HG02973 (cell line): Measurements from ENCODE around the gene CRYGD.
"Not testable (repeated sequence)": the region's sequence is repeated elsewhere in the genome, so short reads cannot be mapped to it uniquely, and the experiment has no call there.

Experiments
- ATAC-seq: cut with Tn5 transposase; IDR thresholded peaks from one replicate; pipeline ENCODE4 v1.9.1; 2021; ENCODE audit warnings: moderate library complexity; ENCODE audit not compliant: unreplicated experiment

The CRYGD gene

GRCh38 chr2:208124013-208124715, at the start of gene CRYGD:
TSS of gene CRYGD (minus strand) at chr2:208124524. CDS start at chr2:208124473, 51 bp downstream.
- ATAC-seq: not testable (repeated sequence)

DNA sequence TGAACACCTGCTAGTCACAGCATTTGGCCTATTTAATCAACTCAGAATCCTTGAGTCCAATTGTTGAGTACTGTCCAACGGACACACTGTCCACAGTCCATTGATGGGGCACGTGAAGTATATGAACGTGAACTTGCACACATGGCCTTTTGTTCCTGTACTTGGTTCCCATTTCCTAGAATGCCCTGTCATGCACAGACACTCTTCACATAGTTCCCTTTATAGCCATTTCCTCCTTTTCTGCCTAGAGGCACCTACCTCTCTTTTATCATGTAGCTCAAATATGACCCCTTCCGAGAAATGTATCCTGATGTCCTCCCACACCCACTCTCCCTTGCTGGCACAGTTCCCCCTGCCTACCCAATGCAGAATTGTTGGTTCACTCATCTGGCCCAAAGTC, 47.8 kb upstream of the CRYGD start:
- ATAC-seq: no peak

DNA sequence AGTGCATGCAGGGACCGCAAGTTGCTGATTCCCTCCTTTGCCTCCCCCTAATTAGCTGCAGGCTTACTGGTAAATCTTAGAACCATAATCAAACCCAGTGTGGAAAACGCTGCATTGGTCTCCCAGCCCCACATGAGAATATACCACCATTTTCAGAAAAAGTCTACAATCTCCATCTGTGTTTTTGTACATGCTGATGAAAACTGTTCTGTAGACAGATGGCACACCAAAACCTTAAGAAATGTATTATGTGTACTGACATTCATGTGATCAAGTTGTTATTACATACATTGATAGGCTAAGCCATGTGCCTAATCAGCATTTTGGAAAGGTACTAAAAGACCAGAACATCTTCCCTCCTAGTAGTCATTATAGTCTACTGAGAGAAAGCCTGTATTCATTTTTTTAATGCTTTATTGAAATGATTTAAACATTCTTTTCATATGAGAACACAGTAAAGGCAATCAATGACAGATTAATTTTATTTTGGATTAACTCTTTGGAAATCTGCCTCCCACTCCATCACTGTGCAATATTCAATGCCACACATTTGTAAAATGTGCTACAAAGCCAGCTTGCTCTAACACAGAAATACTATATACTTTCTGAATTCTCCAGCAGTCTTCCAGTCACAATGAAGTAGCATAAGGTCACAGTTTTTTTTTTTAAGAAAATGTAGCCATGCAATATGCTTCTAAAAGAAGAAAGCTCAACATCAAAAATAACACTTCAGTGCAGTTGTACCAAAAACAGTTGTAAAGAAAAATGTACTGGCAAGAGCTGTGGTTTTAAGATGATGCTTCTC, 40.8 kb upstream of the CRYGD start:
- ATAC-seq: no peak

GRCh38 chr2:208163489-208163888, 39.2 kb upstream of the CRYGD start, which contains the start of gene CRYGA:
TSS of gene CRYGA (minus strand) at chr2:208163589. CDS start at chr2:208163556, 33 bp downstream.
- no peak for ATAC-seq

- no peak for ATAC-seq
Observed at GRCh38 chr2:208156439-208156838, 32.1 kb upstream of the CRYGD start.

DNA sequence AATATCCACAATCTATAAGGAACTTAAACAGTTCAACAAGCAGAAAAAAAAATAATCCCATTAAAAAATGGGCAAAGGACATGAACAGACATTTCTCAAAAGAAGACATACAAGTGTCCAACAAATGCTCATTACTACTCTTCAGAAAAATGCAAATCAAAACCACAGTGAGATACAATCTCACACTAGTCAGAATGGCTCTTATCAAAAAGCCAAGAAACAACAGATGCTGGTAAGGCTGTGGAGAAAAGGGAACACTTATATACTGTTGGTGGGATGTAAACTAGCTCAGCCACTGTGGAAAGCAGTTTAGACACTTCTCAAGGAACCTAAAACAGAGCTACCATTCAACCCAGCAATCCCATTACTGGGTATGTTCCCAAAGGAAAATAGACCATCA, 28.8 kb upstream of the CRYGD start:
- ATAC-seq: no peak

DNA sequence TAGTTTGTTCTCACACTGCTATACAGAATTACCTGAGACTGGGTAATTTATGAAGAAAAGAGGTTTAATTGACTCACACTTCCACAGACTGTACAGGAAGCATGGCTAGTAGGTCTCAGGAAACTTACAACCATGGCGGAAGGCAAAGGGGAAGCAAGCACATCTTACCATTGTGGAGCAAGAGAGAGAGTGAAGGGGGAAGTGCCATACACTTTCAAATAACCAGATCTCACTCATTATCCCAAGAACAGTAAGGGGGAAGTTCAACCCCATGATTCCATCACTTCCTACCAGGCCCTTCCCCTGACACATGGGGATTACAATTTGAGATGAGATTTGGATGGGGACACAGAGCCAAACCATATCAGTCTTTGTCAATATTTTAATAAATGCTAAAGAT, 26.6 kb upstream of the CRYGD start:
- ATAC-seq: no peak

DNA sequence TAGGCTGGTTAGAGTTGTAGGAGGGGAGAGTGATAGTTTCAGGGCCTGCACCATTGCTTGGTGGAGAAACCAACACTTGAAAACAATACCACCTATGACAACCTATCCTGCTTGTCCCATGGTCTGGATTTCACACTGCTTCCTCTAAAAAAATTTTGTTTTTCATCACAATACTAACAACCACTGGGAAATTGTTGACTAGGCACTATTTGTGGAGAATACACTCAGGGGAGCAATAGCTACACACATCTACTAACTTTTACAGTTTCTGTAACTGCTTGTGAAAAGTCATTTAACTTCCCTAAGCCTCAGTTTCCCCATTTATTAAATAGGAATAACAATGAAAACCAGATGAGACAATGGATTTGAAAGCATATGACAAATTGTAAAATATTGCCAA, 25.8 kb upstream of the CRYGD start:
- no peak for ATAC-seq

GRCh38 chr2:208148803-208149202, 24.5 kb upstream of the CRYGD start:
- ATAC-seq: no peak

DNA sequence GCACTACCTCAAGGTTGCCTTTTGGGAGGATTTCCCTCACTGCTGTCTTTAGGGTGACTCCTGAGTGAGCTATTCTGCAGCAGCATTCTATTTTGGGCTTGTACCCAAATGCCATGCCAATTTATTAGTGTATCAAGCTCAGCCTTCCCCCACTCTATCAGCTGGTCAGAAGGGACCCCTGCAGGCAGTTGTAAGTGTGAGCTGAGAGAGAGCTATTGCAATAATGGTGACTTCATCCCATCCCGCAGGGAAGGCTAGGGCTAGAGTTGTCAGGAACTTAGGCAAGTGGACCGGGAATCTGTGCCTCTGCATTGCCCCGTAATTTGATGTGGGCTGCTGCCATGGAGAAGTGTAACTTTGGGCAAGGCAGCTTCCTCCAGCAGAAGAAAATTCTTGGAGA, 23.4 kb upstream of the CRYGD start:
- ATAC-seq: no peak

- no peak for ATAC-seq
Observed at GRCh38 chr2:208147008-208147407, 22.7 kb upstream of the CRYGD start.

DNA sequence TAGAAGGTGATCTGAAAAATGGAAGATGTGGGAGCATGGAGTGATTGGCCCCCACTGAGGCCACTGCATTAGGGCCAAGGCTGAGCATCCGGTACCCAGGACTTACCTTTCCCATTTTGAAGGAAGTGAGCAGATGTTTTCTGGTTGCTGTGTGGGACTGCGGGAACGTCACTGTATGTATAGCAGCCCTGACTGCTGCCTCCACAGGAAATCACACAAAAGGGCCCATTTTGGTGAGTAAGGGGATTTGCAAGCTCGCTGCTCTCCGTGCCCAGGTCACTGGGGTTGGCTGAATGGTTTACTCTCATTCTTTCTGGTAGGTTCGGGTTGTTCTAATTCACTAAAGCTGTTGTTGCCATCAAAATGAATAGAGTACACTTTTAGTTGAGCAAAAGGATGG, 21.7 kb upstream of the CRYGD start, which contains the start of gene CRYGB:
Gene CRYGB (minus strand): TSS at position 153 of the 400 bp plus-strand sequence. CDS start 38 bp downstream, at position 115.
- ATAC-seq: no peak

DNA sequence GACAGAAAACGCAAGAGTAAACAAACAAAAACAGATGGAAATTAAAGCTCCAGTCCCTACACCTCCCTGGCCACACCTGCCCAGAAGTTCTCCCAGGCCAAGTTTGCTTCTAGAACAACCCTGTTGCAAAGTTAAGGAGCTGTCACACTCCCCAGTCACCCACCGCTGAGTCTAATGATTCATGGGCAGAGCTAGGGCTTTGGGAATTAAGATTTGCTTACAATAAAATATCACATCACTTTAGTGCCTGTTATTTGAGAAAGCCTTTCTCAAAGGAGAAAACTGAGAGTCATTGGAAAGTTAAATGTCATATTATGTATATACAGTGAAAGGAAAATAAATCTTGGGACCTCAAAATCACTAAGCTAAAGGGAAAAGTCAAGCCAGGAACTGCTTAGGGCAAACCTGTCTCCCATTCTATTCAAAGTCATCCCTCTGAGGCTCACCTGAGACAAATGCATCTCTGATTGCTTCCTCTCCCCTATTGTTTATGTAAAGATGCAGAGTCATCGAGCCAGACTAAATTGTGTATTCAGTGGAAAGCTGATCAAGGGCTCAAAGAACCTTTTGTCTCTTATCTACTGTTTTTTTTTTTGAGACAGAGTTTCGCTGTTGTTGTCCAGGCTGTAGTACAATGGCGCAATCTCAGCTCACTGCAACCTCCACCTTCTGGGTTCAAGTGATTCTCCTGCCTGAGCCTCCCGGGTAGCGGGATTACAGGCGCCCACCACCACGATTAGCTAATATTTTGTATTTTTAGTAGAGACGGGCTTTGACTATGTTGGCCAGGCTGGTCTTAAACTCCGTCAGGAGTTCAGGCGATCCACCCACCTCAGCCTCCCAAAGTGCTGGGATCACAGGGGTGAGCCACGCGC, 18.8 kb upstream of the CRYGD start:
- ATAC-seq: no peak

GRCh38 chr2:208142240-208142924, 18.1 kb upstream of the CRYGD start:
- no peak for ATAC-seq

DNA sequence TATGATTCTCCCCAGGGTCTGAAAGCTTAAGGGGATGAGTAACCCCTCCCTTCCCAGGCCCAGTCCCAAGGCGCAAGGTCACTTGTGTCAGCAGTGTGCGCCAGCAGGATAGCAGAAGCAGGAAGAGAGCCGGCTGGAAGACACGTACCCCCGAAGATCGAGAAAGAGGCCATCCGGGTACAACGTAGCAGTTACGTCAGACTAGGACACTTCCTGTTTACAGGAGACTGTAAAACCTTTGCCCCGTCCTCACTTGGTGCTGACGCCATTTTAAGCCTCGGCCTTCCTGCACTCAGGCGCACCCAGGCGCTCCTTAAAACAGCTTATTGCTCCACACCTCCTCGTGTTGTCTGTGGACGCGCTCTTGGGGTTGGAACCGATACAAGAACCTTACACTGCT, 15.1 kb upstream of the CRYGD start:
- ATAC-seq: no peak

DNA sequence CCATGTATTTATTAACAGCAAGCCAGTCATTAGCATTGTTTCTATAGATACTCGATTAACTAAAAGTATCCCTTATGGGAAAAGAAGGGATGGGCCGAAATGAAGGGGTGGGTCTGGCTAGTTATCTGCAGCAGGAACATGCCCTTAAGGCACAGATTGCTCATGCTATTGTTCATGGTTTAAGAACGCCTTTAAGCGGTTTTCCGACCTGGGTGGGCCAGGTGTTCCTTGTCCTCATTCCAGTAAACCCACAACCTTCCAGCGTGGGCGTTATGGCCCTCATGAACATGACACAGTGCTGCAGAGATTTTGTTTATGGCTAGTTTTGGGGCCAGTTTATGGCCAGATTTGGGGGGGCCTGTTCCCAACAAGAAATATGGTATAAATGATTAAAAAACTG, 14.0 kb upstream of the CRYGD start:
- not testable (repeated sequence) for ATAC-seq

DNA sequence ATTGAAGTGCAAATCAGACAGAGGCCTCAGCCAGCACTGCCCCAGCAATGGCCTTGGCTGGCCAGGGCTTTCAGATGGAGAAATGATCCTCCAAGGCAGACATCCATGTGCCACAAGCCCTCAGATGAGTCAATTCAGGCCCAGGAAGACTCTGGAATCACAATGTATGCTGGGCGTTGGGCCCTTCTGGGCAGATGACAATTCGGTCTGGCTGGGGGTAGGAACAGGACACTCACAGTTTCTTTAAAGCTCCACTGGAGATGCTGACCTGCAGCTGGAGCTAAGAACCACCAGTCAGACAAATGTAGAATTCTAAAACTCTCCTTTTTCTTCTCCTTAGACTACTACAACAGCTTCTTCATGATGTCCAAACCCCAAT, 12.4 kb upstream of the CRYGD start:
- ATAC-seq: no peak

- ATAC-seq: no peak
Observed at GRCh38 chr2:208135794-208136715, 11.7 kb upstream of the CRYGD start.

GRCh38 chr2:208134928-208135586, 10.7 kb upstream of the CRYGD start:
- ATAC-seq: no peak
